Panc1 (cell line): ENCODE data around the gene ITPKC.

Experiments used
- CTCF ChIP-seq: fragments of 450-650 bp; IDR thresholded peaks from 2 replicates; pipeline ENCODE4 v1.5.1; 2017; ENCODE audit warnings: mild to moderate bottlenecking
- POLR2AphosphoS5 ChIP-seq: IDR thresholded peaks from 2 replicates; pipeline ENCODE4 v1.6.1; 2012; ENCODE audit warnings: mild to moderate bottlenecking, low read depth, low read length, moderate library complexity
- REST ChIP-seq, 2 experiments: IDR thresholded peaks; 2 replicates each; pipeline ENCODE4 v1.6.1; 2011 to 2012; ENCODE audit warnings: low read depth in 2 of 2, control low read depth in 1 of 2, low read length in 1 of 2, mild to moderate bottlenecking in 1 of 2, moderate library complexity in 1 of 2; ENCODE audit not compliant: insufficient read depth in 1 of 2
- SIN3A ChIP-seq: IDR thresholded peaks from 2 replicates; pipeline ENCODE4 v1.6.1; 2012; ENCODE audit warnings: low read depth, mild to moderate bottlenecking, low read length, moderate library complexity, borderline replicate concordance; ENCODE audit not compliant: insufficient read depth
- TCF7L2 ChIP-seq: IDR thresholded peaks from 2 replicates; pipeline ENCODE4 v1.6.1; 2011; ENCODE audit warnings: mild to moderate bottlenecking, low read depth, low read length, inconsistent platforms

GRCh38 chr19:40687525-40688016 lies 29.3 kb upstream of the ITPKC start:
- TF ChIP-seq CTCF (no peak), REST (IDR thresholded peaks at IDR 0.05; ENCODE audit: insufficient read depth in 1 of 2, low read depth in 2 of 2, low read length in 1 of 2) (no peak), SIN3A (no peak), POLR2AphosphoS5 (no peak), TCF7L2 (no peak)
